ENCODE results near the gene ZNF678.

The ZNF678 gene

DNA sequence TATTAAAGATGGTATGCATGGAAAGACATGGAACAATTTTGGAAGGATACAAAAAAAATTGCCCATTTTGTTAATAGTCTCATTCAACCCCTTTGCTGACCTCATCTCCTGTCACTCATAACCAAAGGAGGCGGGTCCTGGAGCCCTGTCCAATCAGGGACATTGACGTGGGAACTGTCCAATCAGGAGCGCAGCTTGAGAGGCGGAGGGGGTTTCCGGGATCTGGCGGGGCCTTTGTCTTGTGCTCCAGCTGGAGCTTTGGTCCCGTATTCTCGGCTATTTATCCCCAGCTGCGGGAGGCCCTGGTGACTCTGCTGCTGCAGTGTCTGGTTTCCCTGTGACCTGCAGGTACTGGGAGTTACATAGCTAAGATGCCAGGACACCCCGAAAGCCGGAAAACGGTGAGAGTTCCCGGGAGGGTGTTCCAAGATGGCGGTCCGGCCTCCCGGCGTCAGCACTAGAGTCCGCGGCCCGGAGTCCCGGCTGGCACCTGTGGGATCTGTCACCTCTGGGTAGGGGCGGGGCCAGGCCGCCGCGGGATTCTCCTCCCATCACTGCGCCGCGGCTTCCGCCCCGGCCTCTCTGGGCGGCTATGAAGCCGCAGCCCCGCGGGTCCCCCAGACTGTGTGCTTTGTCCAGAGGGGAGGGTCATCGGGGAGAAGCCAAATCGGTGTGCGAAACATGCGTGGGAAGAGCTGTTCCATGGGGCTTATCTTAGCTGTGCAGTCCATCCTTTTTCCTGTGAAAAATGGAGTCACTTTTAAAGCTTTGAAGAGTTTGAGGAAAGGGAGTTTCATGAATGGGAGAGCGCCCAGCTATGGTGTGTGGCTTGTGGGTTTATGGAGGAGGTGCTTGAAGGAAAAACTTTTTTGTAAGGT, at the start of gene ZNF678:
Gene ZNF678, plus strand, starts transcription at position 233 of the 878 bp plus-strand sequence. CDS start 87,436 bp downstream, outside the sequence.
- DNase-seq (ENCODE audit: low spot score), result peak; percentile 94

DNA sequence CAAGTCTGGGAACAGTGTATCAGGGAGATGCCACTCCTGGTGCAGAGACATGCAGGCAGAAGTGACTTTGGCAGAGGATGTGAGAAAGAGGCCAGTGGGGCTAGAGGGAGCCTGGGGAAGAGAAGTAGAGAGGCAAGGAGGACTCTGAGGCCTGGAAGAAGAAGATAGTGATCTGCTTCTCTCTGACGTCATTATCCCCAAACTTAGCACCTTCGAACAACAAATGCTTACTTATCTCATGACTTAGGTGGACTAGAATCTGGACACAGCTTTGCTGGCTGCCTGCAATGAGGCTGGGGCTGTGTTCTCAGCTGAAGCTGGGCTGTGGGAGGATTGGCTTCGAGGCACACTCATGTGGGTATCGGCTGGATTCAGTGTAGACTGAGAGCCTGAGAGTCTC, 44.5 kb upstream of the ZNF678 start:
- no peak for DNase-seq (ENCODE audit: low spot score)

DNA sequence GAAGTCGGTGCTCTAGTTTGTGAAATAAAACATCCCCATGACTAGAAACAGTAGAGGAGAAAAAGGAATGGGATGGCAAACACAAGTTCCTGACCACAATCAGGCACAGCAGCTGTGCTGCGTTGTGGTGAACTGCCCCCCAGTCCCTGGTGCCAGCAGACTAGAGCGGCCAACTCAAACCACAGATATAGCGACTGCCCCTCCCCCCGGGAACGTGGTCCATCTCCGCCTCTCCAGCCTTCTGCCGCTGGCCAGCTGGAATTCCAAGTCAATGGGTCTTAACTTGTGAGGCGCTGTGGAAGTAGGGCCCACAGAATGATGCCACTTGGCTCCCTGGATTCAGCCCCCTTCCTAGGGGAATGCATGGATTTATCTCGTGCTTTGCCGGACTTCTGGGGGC, 41.6 kb upstream of the ZNF678 start:
- DNase-seq (ENCODE audit: low spot score), result no peak

DNA sequence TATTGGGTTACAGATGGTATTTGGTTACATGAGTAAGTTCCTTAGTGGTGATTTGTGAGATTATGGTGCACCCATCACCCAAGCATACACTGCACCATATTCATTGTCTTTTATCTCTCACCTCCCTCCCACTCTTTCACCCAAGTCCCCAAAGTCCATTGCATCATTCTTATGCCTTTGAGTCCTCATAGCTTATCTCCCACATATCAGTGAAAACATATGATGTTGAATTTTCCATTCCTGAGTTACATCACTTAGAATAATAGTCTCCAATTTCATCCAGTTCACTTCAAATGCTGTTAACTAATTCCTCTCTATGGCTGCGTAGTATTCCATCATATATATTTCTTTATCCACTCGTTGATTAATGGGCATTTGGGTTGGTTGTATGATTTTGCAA, 36.8 kb upstream of the ZNF678 start:
- DNase-seq (ENCODE audit: low spot score), result no peak

DNA sequence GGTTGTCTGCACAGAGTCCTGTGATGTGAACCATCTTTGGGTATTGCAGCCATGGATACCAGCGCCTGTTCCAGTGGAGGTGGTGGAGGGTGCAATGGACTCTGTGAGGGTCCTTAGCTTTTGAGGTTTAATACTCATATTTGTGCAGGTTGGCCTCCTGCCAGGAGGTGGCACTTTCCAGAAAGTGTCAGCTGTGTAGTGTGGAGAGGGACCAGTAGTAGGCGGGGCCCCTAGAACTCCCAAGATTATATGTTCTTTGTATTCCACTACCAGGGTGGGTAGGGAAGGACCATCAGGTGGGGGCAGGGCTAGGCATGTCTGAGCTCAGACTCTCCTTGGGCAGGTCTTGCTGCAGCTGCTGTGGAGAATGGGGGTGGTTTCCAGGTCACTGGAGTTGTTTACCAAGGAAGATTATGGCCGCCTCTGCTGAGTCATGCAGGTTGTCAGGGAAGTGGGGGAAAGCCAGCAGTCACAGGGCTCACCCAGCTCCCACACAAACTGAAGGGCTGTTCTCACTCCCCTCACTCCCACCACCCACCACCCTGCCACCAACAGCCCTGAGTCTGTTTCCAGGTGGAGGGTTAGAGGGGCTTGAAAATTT, 31.2 kb upstream of the ZNF678 start:
- DNase-seq (ENCODE audit: low spot score), result no peak

DNA sequence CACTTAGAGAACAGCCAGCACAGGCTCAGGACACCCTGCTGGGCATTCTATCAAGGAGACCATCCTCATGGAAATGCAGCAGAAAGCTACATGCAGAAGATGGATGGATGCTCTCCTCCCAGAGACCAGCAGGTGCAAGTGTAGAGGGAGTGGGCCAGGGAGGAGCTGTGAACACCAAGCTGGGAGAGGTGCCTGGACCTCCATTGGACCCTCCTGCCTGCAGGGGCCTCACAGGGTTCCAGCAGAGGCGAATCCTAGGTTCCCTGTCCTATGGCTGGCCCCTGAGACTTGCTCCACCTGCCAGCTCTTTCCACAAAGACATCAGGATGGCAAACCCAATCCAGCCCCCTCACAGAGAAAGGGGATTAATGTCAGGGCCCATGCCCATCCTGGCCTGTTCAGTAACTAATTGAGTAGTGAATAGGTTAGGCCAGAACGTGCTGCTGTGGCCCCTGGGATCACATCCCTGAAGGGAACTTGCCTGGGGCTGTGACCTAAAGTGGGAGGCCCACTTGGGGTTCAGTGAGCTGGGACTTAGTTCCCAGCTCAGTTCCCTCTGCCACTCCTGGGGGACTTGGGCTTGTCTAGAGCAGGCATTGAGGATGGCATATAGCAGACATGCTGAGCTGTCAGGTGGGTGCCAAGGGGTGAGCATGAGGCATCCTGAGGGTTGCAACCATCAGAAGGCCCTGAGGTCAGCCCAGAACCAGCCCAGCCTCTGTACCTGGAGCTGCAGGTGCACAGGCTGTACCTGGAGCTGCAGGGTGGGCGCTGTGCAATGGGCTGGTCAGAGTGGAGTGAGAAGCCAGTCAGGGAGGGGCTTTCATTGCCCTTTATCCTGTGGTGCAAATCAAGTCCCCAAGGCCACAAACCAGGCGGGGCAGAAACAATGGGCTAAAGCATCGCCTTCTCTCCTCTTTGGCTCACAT, 22.9 kb upstream of the ZNF678 start:
- no peak for DNase-seq (ENCODE audit: low spot score)

DNA sequence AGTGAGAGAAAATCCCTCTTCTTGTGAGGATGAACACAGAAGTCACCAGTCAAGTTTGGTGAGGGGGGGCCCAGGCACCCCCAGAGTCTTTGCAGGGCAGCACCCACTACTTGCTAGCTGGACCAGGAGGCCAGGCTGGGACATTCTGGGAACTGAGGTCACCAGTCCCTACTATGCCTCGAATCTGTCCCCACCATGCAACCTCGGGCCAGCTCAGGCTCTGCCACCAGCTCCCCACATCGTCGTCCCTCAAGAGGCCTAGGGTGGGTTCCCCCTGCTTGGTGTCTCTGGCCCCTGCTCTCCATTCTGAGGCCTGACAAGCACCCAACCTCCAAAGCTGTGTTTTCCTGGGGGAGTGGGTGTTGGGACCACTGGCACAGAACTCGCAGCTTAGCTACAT, 22.2 kb upstream of the ZNF678 start:
- no peak for DNase-seq (ENCODE audit: low spot score)

DNA sequence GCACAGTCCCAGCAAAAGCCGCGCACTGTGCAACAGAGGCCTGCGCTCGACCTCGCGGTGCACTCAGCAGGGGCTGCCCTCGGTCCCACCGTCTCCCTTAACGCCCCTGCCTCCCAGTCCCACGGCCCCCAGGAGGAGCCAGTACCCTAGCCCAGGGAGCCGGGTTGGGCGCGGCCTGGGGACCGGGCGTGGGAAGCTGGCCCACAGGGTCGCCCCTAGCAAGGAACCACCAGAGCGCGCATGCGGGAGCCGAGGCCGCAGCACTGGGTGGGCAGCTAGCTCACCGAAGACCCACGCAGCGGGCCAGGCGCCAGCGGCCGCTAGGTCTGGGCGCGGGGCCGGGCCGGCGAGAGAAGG, 21.6 kb upstream of the ZNF678 start:
- DNase-seq (ENCODE audit: low spot score), result no peak

DNA sequence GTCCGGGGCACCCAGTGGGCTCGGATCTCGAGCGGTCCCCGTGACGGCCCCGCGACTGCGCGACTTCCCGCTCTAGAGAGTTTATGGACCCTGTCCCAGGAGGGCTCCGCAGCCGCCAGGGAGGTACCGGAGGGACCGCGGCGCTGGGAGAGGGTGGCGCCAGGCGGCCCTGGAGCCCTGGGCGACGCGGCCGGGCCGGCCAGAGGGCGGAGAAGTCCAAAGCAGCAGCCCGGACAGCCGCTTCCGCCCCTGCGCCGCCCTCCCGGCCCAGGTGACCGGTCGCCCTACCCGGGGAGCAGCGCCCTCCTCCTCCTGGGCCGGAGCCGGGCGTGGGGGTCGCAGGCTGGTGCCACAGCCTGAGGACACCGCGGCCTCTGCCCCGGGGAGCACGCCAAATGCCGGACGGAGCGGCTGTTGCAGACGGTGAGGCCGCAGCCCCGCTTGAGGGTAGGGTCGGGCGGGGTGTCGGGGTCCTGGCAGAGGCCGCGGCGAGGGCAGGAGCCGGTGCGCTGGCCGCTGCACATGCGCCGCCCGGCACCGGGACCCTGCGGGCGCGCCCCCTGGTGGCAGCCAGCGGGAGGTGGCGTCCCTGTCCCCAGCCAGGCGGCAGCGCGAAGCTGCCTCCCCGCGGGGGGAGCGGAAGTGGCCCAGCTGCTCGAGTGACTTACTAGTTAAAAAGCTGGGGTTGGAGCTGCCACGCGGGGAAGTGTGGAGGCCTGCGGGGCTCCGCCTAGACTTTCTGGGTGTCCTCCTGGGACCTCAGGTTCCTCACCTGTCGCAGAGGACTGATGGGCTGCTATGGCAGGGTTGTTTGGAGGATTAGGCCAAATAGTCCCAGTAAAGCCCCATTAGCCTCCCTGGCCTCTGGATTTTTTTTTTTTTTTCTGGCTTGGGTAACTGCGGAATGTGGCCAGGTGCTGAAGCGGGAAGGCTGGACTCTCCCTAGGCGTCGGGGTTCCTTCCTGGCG, 20.9 kb upstream of the ZNF678 start:
- DNase-seq (ENCODE audit: low spot score), result peak; percentile 86

DNA sequence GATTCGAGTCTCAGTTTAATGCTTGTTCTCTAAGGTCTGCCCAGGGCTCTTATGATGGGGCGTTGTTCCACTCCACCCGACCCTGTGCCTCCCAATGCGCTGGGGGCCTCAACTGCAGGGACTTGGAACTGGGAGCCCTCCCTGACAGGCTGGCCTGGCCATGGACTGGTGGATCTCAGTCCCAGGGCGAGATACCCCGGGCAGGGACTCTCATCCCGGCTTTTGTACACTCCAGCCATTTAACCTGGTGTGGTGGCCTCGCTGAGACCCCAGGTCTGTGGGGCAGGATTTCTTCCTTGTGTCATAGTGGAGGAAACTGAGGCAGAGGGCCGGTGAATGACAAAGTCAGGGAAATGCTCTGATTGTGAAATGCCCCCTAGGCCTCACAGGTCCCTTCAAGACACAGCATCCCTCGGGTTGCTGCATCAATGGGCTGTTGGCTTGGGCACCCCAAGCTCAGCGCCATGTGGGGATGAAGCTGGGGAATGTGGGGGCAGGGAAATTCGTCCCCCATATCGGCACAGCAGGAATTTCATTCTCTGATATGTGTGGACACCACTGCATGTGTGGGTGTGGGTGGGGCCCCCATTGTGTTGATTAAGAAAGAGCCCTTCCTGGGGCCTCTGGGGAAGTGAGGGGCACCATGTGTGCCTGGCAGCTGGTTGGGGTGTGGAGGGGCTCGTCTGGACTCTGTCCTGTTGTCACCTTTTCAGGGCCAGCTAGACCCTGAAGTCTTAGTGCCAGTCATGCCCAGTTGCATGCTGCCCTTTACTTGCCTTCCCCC, 19.9 kb upstream of the ZNF678 start:
- DNase-seq (ENCODE audit: low spot score), result no peak

DNA sequence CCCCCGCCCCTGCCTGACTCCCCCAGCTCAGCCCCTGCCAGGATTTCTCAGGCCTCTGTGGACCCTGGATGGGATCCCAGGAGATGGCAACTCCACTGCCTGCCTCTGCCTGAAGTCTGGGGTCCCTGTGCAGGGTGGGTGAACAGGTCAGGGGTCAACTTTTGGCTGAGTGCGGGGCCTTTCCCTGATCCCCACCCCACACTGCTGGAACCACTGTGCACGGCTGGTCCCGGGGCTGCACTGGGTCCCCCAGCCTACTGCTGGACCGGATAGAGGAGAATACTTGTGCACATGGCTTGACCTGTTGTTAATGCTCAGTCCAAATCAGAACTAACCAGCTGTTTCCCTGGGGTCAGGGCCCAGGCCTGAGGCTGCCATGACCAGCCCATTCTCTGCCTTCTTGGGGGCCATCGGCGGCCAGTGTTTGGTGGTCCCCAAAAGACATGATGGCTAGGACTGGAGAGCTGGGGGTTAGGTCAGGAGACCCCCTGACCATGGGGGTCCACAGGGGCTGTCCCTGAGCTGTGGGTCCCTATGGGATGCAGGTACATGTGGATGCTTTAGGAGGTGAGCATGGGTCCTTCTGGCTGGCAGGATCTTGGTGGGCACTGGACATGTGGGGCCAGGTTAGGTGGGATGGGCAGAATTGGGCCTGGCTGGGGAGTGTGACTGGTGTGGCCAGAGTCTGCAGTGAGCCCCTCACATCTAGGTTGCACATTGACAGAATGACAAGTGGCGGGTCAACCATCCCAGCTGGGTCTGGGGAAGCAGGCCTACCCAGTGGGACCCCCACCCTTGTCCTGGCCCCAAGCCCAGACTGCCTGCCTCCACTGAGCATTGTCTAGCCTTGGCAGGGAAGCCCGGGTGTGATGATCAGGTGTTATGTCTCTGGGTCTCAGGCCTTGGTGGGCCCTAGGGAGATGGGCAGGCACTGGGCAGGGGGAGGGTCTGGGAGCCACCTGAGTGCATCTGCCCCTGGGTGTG, 19.0 kb upstream of the ZNF678 start:
- DNase-seq (ENCODE audit: low spot score), result no peak

DNA sequence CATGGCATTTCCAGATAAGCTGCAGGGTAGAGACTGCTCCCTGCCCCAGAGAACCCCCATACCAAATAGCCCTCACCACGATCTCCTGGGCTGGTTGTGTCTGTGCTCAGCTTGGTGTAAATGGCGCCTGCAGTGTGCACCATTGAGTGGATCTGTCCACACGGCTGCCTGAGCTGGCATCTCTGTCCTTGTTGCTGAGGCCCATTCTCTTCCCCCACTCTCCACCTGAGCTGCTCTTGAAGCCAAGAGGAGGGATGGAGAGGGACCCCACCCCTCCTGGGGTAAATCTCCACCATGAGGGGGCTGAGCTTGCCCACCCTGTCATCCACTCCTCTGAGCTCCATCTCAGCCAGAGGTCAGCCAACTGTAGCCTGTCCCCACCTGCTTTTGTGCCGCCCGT, 18.0 kb upstream of the ZNF678 start:
- DNase-seq (ENCODE audit: low spot score), result no peak

DNA sequence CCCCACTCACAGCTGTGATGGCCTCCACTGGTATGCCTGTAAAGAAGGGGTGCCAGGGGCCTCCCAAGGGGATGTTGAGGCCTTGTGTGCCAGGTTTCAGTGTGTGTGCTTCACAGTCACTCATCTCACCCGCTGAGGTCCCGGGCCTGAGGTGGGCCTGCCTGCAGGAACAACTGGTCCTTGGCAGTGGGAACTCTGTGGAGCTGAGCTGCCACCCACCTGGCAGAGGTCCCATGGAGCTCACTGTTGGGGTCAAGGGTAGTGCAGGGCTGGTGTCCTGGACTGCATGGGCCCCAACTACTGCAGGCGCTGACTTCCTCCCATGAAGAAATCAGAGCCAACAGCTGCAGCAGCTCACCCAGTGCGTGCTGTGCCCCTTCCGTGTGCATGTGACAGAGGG, 17.3 kb upstream of the ZNF678 start:
- DNase-seq (ENCODE audit: low spot score), result no peak

DNA sequence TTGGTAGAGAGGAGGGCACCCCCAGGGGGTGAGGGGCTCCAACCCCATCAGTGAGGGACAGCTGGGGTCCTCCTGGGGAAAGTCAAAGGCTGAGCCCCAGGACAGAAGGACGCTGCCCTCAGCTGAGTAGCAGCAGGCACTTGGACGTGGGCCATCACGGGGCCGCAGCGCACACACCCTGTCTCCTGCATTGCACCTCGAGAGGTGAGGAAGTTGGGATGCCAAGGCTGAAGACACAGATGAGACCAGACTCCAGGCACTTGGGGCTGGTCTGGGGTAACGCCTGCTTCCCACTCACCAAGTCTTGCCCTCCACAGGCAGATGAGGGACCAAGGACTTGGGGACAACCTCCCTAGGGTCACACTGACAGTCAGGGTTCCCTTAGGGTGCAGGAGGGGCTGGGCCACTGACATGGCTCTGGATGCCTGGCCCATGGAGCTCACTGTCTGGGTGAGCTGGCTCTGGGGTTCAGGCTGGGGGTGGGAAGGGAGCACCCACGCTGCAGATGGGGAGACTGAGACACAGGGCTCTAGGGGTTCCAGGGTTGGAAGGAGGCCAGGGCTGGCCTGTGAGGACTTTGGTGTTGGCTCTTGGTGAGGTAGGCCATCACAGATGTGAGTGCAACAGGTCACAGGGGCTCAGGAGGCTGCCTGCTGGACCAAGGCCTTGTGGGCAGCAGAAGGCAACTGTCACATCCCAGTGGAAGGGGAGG, 16.6 kb upstream of the ZNF678 start:
- DNase-seq (ENCODE audit: low spot score), result no peak

DNA sequence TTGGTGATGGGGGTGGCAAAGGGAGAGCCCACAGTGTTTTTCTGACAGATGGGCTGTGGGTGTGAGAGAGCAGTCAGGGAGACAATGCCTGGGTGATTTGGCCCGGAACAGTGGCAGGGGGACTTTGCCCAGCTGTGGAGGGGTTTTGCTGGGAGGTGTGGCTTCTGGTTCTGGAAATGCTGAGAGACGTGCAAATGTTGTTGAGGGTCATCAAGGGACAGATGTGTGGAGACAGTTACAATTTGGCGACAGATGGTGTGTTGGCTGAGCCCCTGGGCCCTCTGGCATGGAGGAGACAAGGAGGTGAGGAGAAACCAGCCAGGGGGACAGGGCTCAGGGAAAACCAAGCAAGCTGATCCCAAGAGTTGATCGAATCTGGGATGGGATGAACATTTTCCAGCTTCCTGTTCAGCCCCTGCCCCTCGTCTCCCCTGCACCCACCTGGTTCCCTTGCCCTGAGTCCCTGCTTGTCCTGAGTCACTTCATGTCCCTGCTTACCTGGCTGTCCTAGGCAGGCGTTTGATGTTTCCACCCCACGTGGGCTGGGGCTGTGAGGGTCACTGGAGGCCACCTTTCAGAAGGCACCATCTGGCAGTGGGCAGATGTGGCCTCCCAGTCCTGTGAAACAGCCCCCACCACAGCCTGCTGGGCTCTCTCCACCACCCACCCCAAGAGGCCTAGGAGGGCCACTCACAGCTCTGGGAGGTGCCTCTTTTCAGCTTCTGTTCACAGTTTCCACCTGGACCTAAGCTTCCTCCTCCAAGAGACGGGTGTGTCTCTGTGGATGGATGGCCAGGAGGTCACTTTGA, 15.8 kb upstream of the ZNF678 start:
- no peak for DNase-seq (ENCODE audit: low spot score)

DNA sequence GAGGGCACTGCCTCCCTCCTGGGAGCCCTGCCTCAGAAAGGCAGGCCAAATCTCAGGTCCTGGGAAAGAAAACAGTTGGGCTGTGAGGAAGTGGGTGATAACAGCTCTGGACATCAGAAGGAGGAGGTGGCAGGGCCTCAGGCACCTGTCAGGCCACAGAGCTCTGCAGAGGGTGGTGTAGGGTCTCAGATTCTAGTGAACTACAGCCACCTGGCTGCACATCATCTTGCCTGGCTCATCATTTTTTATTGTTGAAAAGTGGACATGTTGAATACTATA, 15.3 kb upstream of the ZNF678 start:
- no peak for DNase-seq (ENCODE audit: low spot score)

DNA sequence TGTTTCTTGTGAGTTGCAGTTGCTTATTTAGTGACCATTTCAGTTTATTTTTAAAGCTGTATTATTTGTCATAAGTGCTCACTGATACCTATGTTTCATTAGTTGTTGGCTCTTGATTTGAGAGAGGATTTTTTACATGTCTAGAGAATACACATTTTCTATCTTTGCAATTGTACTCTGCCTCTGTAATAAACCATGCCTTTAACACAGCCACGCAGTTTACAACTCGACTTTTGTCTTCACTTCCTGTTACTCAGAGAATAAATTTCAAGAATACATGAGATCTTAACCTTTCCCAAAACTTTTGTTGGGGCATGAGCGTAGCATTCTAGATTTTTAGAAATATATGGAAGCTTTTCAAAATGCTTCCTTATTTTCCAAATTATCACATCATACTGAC, 14.9 kb upstream of the ZNF678 start:
- DNase-seq (ENCODE audit: low spot score), result no peak

DNA sequence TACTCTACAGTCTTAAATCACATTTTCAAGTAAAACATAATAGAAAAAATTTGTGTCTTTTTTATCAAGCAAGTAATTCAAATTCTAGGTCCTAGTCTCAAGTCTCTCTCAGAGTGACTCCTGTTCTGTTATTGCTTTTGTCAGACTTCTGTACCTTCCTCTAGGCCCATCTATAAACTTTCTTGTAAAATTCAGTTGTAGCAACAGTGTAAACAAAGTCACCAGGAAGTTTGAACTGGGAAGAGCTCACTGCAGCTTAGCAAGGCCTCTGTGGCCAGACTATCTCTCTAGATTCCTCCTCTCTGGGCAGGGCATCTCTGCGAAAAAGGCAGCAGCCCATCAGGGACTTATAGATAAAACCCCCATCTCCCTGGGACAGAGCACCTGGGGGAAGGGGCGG, 13.5 kb upstream of the ZNF678 start:
- DNase-seq (ENCODE audit: low spot score), result no peak
